Body of pancreas (tissue), 4 donors: ENCODE results near the gene C17orf113. TPM values are rescaled to one million over a fixed set of nuclear protein-coding genes. Genes with fewer than 3 reads are reported as not detected.
"Not testable (repeated sequence)": the region's sequence is repeated elsewhere in the genome, so short reads cannot be mapped to it uniquely, and the experiment has no call there.

ENCODE experiments used
- ATAC-seq: fragments of 150-250 bp; one replicate; pipeline ENCODE4 v1.9.1; 2016
- DNase-seq, 4 donors: peaks; one replicate each; pipeline ENCODE4 v3.0.0-alpha.2; 2019
- H3K27ac ChIP-seq, 4 donors: fragments of 200-600 bp; sonication (generic); 1 replicate in 3 of 4; 2 replicates in 1 of 4; pipeline versions ENCODE4 v1.5.1 to v1.6.1; 2016 to 2019; ENCODE audit warnings: mild to moderate bottlenecking in 1 of 4, mixed read lengths in 1 of 4, moderate library complexity in 1 of 4
- H3K27me3 ChIP-seq, 2 donors: fragments of 200-600 bp; sonication (generic); one replicate each; pipeline ENCODE4 v1.6.0; 2016; ENCODE audit warnings: mild to moderate bottlenecking in 1 of 2
- H3K36me3 ChIP-seq, 2 donors: fragments of 200-600 bp; sonication (generic); replicated peaks in 1 of 2; 2 replicates each; pipeline ENCODE4 v1.5.1; 2016; ENCODE audit warnings: low read depth in 2 of 2; ENCODE audit not compliant: insufficient read depth in 1 of 2
- H3K4me1 ChIP-seq: fragments of 200-600 bp; sonication (generic); one replicate; pipeline ENCODE4 v1.6.0; 2016
- H3K4me3 ChIP-seq, 2 donors: fragments of 200-600 bp; sonication (generic); 1 replicate in 1 of 2; 2 replicates in 1 of 2; pipeline ENCODE4 v1.5.1; 2016 to 2019
- H3K9me3 ChIP-seq, 3 donors: fragments of 200-600 bp; sonication (generic); 1 replicate in 2 of 3; 2 replicates in 1 of 3; pipeline ENCODE4 v1.5.1; 2016
- POLR2A ChIP-seq, 3 donors: fragments of 450-650 bp; IDR thresholded peaks; one replicate each; pipeline ENCODE4 v1.6.1; 2016; ENCODE audit warnings: antibody characterized with exemption in 3 of 3, mild to moderate bottlenecking in 2 of 3
- WGBS, 2 donors: methylation state at CpG; one replicate each; pipeline ENCODE4 v1.1.5; 2017; 5-methylcytosine and 5-hydroxymethylcytosine counted together
- intact Hi-C: fragments of 100-400 bp; cut with DNase I; formaldehyde crosslinking; loops from one replicate; pipeline ENCODE4 v1.15.1; 2023
- total RNA-seq, 2 donors: library from RNA; depleted of rRNA; stranded (reverse); fragments of >200 nt; gene quantifications; one replicate each; pipeline ENCODE4 v1.1.0, GENCODE V29; 2016
- TF ChIP-seq, protein P1 (sequence below), 7 experiments: fragments of 450-650 bp in 4 of 7; fragments of 200-600 bp in 3 of 7; sonication (generic) in 3 of 7; IDR thresholded peaks; one replicate each; pipeline ENCODE4 v1.5.1; 2016 to 2019; ENCODE audit warnings: antibody characterized with exemption in 7 of 7

The C17orf113 gene
- total RNA-seq, 2 donors from 2014 or later, result 1.6 to 4.4 TPM

DNA sequence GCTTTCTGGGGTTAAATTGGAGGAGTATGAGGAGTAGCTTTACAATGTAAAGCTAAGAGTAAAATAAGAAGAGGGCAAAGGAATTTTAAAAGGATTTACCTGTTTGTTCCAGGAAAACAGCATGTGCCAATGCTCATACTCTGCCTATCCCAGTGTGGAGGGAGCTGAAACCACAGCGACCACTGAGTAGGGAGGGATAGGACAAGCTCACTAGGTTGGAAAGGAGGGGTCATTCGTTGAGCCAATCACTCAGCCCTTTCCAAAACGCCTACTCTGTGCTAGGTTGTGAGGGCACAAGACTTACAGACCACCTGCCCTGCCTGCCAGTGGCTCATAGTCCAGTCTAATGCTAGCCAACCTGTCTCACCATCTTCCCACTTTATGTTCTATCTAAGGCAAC is 32.1 kb downstream of the C17orf113 start:
- H3K9me3 ChIP-seq, result no peaks in the 10 kb centered on the region
- peaks cover 55% of the 10 kb centered on the region for H3K4me1 ChIP-seq
- no peak overlapping the region for H3K4me3 ChIP-seq
- H3K27ac ChIP-seq, result peak overlapping the region in 2 of 4 donors; percentile 84 to 88
- peaks cover 0 to 5% of the 10 kb centered on the region in 2 donors for H3K36me3 ChIP-seq
- 21 to 25% methylated on average over 3 of the region's 3 CpGs for WGBS, 2 donors
- intact Hi-C loops, result no loop called here
- TF ChIP-seq, protein P1, sequence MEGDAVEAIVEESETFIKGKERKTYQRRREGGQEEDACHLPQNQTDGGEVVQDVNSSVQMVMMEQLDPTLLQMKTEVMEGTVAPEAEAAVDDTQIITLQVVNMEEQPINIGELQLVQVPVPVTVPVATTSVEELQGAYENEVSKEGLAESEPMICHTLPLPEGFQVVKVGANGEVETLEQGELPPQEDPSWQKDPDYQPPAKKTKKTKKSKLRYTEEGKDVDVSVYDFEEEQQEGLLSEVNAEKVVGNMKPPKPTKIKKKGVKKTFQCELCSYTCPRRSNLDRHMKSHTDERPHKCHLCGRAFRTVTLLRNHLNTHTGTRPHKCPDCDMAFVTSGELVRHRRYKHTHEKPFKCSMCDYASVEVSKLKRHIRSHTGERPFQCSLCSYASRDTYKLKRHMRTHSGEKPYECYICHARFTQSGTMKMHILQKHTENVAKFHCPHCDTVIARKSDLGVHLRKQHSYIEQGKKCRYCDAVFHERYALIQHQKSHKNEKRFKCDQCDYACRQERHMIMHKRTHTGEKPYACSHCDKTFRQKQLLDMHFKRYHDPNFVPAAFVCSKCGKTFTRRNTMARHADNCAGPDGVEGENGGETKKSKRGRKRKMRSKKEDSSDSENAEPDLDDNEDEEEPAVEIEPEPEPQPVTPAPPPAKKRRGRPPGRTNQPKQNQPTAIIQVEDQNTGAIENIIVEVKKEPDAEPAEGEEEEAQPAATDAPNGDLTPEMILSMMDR (IDR thresholded peaks at IDR 0.05), result no peak
- TF ChIP-seq POLR2A (IDR thresholded peaks at IDR 0.05), result no peak
- no peaks in the 10 kb centered on the region for H3K27me3 ChIP-seq
- no peak for DNase-seq
- no peak for ATAC-seq

GRCh38 chr17:42017866-42018200 is 32.6 kb downstream of the C17orf113 start:
- intact Hi-C loops, result no loop called here
- Histone ChIP-seq H3K4me3 (peak overlapping the region; percentile 10 to 93), H3K36me3 (peaks cover 0 to 2% of the 10 kb centered on the region in 2 donors), H3K27ac (peak overlapping the region; percentile 84 to 94 (median 86)), H3K27me3 (no peaks in the 10 kb centered on the region), H3K4me1 (peaks cover 60% of the 10 kb centered on the region), H3K9me3 (no peaks in the 10 kb centered on the region)
- WGBS, 2 donors, result 6 to 7% methylated on average over 11 of the region's 11 CpGs
- TF ChIP-seq, protein P1 (IDR thresholded peaks at IDR 0.05), result no peak
- no peak for ATAC-seq
- DNase-seq, result no peak

- DNase-seq (peak; percentile 88 to 93 (median 92)), ATAC-seq (peak; percentile 91)
- H3K4me3 ChIP-seq, result peak within 1 kb of the TSS; percentile 10 to 93
- no peaks in the 10 kb centered on the region for H3K36me3 ChIP-seq
- H3K27me3 ChIP-seq, result no peaks in the 10 kb centered on the region
- intact Hi-C loops, result no loop called here
- H3K4me1 ChIP-seq, result peaks cover 64% of the 10 kb centered on the region
- no peaks in the 10 kb centered on the region for H3K9me3 ChIP-seq
- peak within 1 kb of the TSS; percentile 84 to 94 (median 86) for H3K27ac ChIP-seq
- TF ChIP-seq POLR2A (IDR thresholded peaks at IDR 0.05), result peak; percentile 59 to 85 (median 75)
- TF ChIP-seq, protein P1 (IDR thresholded peaks at IDR 0.05), result peak in 3 of 7 experiments; percentile 0 to 32 (median 3)
- WGBS, 2 donors, result 0% methylated on average over 17 to 68 of the region's 70 CpGs
Measured at GRCh38 chr17:42016941-42017865, 33.2 kb downstream of the C17orf113 start, which contains the start of gene DNAJC7. Gene DNAJC7 (minus strand): TSS chr17:42017439. CDS start chr17:42017416, 23 bp downstream.

DNA sequence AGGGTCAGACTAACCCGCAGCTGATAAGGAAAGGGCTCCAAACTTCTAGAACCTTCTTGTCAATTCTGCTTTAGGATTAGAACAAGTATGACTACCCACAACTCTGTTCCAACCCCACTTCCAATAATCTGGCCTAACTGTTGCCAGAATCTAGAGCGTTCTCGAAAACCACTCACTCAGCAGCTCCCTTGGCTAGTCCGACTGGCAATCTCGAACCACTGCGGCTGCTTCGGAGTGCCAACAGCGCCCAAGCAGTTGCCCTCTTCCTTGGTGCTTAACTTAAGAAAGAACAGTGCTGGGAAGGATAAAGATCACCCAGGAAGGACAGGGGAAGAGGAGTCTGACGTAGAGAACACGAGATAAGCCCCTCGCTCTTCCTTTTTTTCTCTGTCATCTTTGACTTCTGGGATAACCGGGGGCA is 34.0 kb downstream of the C17orf113 start:
- H3K27ac ChIP-seq, result peak overlapping the region; percentile 84 to 94 (median 86)
- H3K27me3 ChIP-seq, result no peaks in the 10 kb centered on the region
- TF ChIP-seq, protein P1 (IDR thresholded peaks at IDR 0.05), result no peak
- no peak for TF ChIP-seq POLR2A (IDR thresholded peaks at IDR 0.05)
- no peaks in the 10 kb centered on the region for H3K9me3 ChIP-seq
- H3K36me3 ChIP-seq, result no peaks in the 10 kb centered on the region
- no peak for ATAC-seq
- 1 to 2% methylated on average over 12 of the region's 12 CpGs for WGBS, 2 donors
- peaks cover 63% of the 10 kb centered on the region for H3K4me1 ChIP-seq
- DNase-seq, result no peak
- H3K4me3 ChIP-seq, result peak overlapping the region; percentile 10 to 93
- intact Hi-C loops, result no loop called here

DNA sequence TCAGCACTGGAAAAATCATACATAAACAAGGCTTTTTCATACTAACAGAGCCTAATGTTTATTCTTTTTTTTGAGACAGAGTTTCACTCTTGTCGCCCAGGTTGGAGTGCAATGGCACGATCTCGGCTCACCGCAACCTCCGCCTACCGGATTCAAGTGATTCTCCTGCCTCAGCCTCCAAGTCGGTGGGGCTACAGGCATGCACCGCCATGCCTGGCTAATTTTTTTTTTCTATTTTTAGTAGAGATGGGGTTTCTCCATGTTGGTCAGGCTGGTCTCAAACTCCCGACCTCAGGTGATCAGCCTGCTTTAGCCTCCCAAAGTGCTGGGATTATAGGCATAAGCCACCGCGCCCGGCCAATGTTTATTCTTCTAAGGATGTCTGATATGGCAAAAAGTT is 36.7 kb downstream of the C17orf113 start:
- intact Hi-C loops, H3K36me3 ChIP-seq, H3K9me3 ChIP-seq, H3K4me3 ChIP-seq, H3K27me3 ChIP-seq, H3K27ac ChIP-seq, ATAC-seq, DNase-seq: not testable (repeated sequence)
- WGBS, 2 donors, result 78 to 86% methylated on average over 12 of the region's 12 CpGs
- peaks cover 48% of the 10 kb centered on the region for H3K4me1 ChIP-seq

DNA sequence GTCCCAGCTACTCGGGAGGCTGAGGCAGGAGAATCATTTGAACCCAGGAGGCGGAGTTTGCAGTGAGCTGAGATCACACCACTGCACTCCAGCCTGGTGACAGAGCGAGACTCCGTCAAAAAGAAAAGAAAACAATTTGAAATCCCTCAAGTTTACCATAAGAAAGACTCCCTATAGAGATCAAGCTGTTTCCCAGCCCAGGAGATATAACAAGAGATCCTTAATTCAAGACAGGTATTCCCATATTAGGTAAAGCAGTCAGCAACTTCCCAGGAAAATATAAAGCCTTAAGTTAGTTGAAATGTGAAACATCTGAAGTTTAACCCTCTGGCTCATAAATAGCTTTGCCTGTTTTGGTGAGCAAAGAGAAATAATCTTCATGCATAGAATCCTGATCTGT is 38.0 kb downstream of the C17orf113 start:
- H3K4me1 ChIP-seq, result peaks cover 41% of the 10 kb centered on the region
- H3K27ac ChIP-seq, H3K9me3 ChIP-seq, H3K4me3 ChIP-seq, H3K27me3 ChIP-seq, H3K36me3 ChIP-seq, intact Hi-C loops, DNase-seq, ATAC-seq: not testable (repeated sequence)
- 88 to 94% methylated on average over 4 of the region's 4 CpGs for WGBS, 2 donors
